Hematopoietic multipotent progenitor cell (in vitro differentiated cells): Measurements from ENCODE around the gene TRAPPC4. TPM values are rescaled to one million over a fixed set of nuclear protein-coding genes. Genes with fewer than 3 reads are reported as not detected.
"Not testable (repeated sequence)": the region's sequence is repeated elsewhere in the genome, so short reads cannot be mapped to it uniquely, and the experiment has no call there.

Experiments
- DNase-seq, 3 donors: peaks; one replicate each; pipeline ENCODE4 v3.0.0-alpha.2; 2011 to 2015; ENCODE audit warnings: low read depth in 2 of 3, low spot score in 2 of 3
- total RNA-seq: library from RNA; depleted of rRNA; stranded (reverse); fragments of >200 nt; gene quantifications from one replicate; pipeline ENCODE4 v1.2.3, GENCODE V29; 2012

The TRAPPC4 gene, protein sequence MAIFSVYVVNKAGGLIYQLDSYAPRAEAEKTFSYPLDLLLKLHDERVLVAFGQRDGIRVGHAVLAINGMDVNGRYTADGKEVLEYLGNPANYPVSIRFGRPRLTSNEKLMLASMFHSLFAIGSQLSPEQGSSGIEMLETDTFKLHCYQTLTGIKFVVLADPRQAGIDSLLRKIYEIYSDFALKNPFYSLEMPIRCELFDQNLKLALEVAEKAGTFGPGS
- total RNA-seq = 70.6 TPM

DNA sequence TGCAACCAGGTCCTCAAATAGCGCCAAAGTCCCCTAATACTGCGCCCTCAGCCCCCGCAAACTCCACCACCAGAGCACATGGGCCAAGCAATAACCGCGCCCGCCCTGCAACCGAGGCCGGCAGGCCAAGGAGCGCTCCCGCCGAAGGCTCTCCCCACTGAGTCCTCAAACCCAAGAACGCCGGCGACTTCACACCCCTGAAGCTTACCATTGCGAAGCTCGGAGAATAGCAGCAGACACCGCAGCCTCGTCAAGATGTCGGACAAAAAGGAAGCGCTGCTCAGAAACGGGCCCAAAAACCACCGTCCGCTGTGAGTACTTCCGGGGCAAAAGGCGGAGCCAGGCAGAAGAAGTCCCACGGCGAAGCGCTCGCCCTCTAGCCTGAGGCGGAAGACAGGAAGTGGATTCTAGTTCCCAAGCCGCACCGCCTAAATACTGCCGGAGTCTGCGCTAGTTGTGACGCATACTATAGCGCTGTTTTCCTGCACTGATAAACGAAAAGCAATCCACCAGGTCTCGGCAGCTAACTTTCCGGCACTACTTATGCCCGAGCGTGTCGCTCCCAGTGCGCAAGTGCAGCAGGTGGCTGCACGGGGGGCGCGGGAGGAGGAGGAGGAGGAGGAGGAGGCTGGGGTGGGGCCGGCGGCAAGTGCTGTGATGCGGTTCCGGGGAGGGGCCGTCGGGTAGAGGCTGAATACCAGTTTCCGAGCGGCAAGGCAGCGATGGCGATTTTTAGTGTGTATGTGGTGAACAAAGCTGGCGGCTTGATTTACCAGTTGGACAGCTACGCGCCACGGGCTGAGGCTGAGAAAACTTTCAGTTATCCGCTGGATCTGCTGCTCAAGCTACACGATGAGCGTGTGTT is at the start of gene TRAPPC4, which contains the start of gene RPS25:
Gene TRAPPC4 (plus strand): TSS at position 693 of the 865 bp plus-strand sequence. CDS start 30 bp downstream, at position 723.
Gene RPS25 (minus strand): TSS at position 270 of the 865 bp plus-strand sequence. CDS start 59 bp downstream, at position 211.
- DNase-seq = peak; percentile 87 to 98 (median 97)

DNA sequence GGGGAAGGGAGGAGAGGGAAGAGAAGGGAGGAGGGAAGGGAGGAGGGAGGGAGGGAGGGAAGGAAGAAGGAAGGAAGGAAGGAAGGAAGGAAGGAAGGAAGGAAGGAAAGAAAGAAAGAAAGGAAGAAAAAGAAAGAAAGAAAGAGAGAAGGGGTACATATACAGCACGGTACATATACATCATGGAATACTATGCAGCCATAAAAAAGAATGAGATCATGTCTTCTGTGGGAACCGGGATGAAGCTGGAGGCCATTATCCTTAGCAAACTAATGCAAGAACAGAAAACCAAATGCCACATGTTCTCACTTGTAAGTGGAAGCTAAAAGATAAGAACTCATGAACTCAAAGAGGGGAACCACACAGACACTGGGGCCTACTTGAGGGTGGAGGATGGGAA is 49.1 kb upstream of the TRAPPC4 start:
- DNase-seq = not testable (repeated sequence)

DNA sequence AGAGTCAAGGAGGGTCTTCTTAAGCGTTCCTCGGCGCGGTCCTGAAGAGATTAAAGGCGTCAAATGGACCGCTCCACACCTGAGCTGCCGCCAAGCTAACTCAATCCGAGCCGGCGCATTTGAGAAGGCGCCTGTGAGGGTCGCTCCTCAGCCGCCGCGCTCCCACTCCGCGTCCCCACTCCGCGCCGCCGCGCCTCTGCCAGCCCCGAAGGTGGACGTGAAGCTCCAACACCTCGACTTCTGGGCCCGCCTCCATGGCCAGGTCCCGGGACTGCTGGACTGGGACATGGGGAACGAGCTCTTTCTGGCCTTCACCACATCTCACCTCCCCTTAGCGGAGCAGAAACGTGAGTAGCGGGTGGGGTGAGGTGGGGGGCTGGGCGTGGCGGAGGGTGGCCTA is 46.9 kb upstream of the TRAPPC4 start, which contains the start of gene FOXR1:
Gene FOXR1 (plus strand): TSS at position 116 of the 400 bp plus-strand sequence. CDS start 171 bp downstream, at position 287.
- DNase-seq = no peak

DNA sequence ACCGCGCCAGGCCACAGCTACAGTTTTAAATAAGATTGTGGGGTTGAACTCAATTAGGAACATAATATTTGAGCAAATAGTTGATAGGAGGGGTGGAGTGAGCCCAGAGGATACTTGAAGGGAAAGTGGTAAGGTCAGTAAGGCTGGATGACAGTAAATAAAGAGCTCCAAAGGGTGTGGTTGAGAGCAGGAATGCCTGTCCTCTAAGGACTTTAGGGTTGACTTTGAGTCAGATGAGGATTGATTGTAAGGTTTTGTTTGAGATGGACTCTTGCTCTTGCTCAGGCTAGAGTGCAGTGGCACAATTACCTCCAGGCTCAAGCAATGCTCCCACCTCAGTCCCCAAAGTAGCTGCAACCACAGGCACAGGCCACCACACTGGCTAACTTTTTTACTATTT is 44.6 kb upstream of the TRAPPC4 start:
- no peak for DNase-seq

DNA sequence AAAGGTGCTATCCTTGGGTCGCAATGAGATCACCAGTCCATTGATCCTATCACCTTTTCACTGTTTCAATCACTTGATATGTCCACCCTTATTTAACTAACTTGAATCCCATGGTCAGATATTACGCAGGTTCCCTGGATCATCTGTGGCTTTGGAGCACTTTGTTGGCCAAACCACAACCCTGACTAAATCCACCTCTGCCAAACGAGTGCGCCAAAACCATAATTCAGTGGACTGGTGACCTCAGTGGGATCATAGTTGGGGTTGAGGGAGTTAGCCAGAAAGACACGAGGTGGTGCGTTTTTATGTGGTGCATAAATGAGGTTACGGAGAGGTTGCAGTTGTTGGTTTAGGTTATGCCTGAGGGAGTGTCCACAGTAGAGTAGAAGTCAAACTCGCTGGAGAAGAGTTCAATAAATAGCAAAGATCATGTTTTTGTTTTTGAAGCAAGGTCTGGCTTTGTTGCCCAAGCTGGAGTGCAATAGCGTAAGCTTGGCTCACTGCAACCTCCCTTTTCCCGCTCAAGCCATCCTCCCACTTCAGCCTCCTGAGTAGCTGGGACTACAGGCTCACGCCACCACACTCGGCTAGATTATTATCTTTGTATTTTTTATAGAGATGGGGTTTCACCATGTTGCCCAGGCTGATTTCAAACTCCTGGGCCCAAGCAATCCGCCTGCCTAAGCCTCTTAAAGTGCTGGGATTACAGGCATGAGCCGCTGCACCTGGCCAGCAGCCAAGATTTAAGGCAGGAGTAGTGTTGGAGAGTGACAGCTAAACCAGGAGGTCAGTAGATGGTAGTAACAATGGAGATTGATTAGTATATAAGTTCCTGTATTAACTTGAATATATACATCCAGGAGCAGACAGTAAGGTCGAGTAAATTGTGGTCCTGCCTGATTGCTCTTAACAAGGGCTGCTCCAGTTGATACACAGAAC is 42.5 kb upstream of the TRAPPC4 start:
- DNase-seq = no peak

DNA sequence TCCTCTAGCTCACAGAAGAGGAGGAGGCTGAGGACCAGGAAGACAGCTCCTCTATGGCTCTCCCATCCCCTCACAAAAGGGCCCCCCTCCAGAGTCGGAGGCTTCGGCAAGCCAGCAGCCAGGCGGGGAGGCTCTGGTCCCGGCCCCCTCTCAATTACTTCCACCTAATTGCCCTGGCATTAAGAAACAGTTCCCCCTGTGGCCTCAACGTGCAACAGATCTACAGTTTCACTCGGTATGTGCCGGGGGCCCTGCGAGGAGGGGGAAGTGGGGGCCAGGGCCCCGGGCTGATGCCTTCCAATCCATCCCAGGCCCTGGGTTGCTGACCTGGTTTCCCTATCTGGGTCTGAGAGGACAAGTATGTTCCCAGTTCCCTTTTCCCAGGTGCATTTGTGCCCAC is 39.1 kb upstream of the TRAPPC4 start:
- peak in 2 of 3 donors; percentile 36 to 60 for DNase-seq

DNA sequence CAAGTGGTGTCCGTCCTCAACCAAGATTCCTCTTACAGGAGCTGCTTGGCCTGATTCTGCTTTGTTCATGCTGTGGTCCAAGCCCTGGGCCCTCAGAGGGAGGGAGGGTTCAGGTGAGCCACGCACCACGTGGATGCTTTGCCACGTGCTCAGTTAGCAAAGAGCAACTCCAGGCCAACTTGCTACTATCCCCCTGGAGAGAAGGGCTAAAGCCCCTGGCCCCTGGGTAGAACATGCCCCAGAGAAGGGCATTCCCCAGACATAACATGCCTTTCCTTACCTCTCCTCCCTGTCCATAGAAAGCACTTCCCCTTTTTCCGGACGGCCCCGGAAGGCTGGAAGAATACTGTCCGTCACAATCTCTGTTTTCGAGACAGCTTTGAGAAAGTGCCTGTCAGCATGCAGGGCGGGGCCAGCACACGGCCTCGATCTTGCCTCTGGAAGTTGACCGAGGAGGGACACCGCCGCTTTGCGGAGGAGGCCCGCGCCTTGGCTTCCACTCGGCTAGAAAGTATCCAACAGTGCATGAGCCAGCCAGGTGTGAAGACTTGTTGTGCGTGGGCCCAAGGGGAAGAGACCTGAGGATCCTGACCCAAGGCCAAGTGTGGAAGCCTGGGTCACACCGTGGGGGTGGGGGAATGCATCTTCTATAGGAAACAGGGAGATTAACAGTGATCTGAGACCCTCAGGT is 38.2 kb upstream of the TRAPPC4 start:
- DNase-seq = no peak

DNA sequence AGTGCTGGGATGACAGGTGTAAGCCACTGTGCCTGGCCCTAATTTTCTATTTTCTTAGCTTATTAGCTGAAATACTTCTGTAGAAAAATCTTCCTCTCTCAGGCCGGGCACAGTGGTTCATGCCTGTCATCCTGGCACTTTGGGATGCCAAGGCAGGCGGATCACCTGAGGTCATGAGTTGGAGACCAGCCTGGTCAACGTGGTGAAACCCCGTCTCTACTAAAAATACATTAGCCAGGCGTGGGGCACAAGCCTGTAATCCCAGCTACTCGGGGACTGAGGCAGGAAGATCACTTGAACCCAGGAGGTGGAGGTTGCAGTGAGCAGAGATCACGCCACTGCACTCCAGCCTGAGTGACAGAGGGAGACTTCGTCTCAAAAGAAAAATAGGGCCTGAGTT is 34.2 kb upstream of the TRAPPC4 start:
- DNase-seq = not testable (repeated sequence)

DNA sequence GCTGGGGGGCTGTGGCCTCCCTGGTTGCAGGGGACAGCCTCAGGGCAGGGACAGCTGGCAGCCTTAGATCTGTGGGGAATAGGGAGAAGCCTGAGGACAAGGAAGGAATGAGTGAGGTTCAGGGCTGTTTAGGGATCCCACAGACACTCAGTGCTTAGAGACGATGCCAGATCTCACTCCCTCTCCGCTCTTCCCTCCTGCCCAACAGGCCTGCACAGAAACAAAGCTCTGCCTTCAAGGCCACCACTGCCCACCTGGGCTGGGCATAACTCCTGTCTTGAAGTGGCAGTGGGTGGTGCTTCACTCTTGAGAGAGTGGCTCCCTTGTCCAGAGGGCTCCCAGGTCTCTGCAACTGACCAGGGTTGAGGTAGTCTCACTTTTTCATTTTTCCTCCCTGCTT is 33.7 kb upstream of the TRAPPC4 start:
- DNase-seq = no peak

DNA sequence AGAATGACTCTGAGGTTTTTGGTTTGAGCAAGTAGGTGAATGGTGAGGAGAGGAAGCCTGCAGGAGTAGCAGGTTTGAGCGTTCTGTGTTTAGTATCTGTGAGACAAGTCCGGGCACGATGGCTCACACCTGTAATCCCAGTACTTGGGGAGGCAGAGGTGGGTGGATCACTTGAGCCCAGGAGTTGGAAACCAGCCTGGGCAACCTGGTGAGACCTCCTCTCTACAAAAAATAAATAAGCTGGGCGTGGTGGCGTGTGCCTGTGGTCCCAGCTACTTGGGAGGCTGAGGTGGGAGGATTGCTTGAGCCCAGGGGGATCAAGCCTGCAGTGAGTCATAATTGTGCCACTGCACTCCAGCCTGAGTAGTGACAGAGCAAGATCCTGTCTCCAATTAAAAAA is 30.3 kb upstream of the TRAPPC4 start:
- DNase-seq = no peak

DNA sequence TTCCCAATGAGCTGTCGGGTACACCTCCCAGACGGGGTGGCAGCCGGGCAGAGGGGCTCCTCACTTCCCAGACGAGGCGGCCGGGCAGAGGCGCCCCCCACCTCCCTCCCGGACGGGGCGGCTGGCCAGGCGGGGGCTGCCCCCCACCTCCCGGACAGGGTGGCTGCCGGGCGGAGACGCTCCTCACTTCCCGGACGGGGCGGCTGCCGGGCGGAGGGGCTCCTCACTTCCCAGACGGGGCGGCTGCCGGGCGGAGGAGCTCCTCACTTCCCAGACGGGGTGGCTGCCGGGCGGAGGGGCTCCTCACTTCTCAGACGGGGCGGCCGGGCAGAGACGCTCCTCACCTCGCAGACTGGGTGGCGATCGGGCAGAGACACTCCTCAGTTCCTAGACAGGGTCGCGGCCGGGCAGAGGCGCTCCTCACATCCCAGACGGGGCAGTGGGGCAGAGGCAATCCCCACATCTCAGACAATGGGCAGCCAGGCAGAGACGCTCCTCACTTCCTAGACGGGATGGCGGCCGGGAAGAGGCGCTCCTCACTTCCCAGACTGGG is 27.0 kb upstream of the TRAPPC4 start:
- DNase-seq = not testable (repeated sequence)

DNA sequence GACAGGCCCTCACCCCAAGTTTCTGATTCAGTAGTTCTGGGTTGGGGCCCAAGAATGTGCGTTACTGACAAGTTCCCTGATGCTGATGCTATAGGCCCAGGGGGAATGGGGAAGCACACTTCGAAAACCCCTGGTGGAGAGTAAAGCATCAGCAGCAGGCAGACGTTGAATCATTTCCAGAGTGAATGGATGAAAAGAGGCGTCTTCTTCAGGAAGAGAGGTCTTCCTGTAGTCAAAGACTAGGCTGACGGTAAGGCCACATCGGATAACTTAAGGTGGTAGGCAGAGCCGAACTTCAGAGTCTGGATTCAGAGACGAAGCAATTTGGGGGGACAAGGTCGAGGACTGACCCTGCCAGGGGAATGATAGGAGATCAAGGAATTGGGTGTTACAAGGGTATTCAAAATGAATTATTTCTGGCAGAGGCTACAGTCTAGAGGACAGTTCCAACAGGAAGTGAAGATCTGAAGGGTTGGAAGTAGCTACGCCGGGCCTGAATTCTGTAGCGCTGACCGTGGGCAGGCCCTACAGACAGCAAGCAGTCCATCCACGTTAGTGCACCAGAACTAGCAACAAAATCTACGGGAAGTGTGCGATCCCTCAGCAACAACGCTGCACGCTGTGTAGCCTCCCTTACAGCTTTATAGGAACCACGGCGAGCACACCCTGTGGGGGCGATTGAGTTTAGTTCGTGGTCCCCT is 21.5 kb upstream of the TRAPPC4 start:
- peak; percentile 23 to 71 (median 65) for DNase-seq

DNA sequence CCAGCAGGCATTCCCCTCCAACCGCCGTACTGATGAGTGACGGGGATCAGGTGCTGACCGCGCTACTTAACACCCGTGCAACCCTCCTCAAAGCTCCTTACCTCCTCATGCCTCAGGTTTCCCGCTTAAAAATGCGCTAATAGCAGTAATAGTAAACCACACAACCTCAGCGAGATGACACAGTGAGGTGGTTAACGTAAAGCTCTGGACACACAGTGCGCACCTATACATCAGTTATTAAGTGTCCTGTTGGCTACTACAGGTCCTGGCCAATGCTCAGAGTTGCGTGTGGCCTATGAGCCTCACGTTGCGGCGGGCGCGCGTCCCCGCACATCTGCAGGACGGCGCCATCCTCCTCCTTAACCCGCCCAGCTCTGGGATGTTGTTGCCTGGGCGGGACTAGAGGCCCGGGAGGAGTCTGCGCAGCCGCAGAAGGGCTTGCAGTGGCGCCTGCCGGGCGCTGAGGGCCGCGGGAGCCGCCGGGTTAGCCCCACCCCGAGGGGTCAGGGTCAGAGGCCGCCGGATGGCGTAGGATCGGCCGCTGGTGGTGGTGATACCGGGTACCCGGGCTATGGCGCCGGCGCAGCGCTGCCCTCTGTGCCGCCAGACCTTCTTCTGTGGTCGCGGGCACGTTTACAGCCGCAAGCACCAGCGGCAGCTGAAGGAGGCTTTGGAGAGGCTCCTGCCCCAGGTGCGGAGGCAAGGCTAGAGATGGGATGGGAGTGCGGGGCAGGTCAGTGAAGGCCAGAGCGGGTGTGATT is 20.8 kb upstream of the TRAPPC4 start, which contains the start of gene CENATAC:
Gene CENATAC (plus strand): TSS at position 512 of the 761 bp plus-strand sequence. CDS start 60 bp downstream, at position 572.
- DNase-seq = peak; percentile 85 to 89 (median 87)

DNA sequence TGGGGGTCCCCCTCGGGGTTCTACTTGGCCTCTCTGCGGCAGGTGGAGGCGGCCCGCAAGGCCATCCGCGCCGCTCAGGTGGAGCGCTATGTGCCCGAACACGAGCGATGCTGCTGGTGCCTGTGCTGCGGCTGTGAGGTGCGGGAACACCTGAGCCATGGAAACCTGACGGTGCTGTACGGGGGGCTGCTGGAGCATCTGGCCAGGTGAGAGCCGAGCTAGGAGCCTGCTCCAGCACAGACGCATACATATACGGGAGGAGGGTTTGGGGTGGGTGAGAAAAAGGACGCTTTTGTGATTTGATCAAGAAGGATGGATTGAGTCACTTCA is 20.2 kb upstream of the TRAPPC4 start:
- no peak for DNase-seq

DNA sequence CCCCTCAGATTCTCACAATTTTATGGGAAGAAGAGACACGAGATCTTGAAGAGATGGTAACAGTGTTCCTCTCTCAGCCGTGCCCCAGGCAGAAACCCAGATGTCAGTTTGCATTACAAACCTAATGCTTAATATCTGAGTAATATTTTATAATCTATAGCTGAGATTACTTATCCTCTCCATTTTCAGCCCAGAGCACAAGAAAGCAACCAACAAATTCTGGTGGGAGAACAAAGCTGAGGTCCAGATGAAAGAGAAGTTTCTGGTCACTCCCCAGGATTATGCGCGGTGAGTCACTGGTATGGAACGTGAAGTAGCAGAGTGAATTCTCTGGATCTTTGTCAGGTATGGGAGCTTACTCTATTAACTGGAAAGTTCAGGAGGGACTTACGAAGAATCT is 19.7 kb upstream of the TRAPPC4 start:
- no peak for DNase-seq

DNA sequence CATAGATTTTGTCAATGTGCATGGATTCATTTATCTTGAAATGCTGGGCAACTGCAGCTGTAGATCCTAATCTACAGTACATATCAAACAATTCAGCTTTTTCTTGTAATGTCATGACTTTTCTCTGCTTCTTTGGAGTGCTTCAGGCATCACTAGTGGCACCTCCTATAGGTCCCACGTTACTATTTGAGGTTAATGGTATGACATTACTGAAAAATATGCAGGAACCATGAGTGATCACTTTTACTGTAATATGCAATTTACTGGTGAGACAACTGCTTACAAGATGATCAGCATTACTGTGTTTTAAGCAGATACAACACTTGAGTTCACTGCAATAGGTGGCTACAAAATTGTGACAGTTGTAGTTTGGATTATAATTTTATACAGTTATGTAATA is 17.7 kb upstream of the TRAPPC4 start:
- DNase-seq = no peak

DNA sequence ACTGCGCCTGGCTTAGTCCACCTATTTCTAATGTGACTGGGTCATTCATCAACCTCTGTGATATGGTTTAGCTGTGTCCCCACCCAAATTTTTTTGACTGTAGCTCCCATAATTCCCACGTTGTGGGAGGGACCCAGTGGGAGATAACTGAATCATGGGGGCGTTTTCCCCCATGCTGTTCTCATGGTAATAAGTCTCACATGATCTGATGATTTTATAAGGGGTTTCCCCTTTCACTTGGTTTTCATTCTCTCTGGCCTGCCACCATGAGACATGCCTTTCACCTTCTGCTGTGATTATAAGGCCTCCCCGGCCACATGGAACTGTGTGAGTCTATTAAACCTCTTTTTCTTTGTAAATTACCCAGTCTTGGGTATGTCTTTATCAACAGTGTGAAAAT is 11.9 kb upstream of the TRAPPC4 start:
- no peak for DNase-seq

DNA sequence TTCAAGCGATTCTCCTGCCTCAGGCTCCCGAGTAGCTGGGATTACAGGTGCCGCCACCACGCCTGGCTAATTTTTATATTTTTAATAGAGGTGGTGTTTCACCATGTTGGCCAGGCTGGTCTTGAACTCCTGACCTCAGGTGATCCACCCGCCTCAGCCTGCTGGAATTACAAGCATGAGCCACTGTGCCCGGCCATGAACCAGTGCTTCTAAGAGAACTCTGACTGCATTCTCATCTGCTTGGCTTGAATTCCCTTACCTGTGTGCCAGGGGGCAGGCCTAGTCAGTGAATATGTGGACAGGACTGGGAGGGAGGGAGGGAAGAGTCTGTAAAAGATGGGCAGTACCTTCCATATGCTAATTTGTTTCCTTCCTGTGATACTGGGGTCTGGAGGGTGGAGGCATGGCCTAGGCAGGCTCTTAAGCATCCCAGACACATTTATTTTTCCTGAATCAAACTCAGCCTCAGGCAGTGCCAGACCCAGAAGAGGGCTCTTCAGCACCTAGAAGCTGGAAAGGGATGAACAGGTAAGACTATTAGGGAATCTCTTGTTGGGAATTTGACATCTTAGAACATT is 7.0 kb upstream of the TRAPPC4 start:
- DNase-seq = no peak
